Calu3 (cell line): ENCODE data around the gene CDY2B. TPM values are rescaled to one million over a fixed set of nuclear protein-coding genes. Genes with fewer than 3 reads are reported as not detected.
"Not testable (repeated sequence)": the region's sequence is repeated elsewhere in the genome, so short reads cannot be mapped to it uniquely, and the experiment has no call there.

Experiments used
- Bru-seq: library from RNA; stranded (reverse); fragments of 400-500 nt; gene quantifications from one replicate; lab custom pipeline; 2021; lab: Mats Ljungman, UMichigan
- BruChase-seq, 2 experiments: library from RNA; stranded (reverse); fragments of 400-500 nt; gene quantifications; one replicate each; lab custom pipeline; 2021; lab: Mats Ljungman, UMichigan
- BruUV-seq: library from RNA; stranded (reverse); fragments of 400-500 nt; replicated peaks from 2 replicates; lab custom pipeline; 2021; lab: Mats Ljungman, UMichigan
- CTCF ChIA-PET: fragments of 300-600 bp; sonication (Branson Sonifier 250); formaldehyde crosslinking; loops from one replicate; lab custom pipeline; 2022; ENCODE audit warnings: antibody characterized with exemption; lab: Charles Lee
- DNase-seq: peaks from one replicate; pipeline ENCODE4 v3.0.0; 2022
- H3K27ac Mint-ChIP-seq: one replicate; pipeline ENCODE4 v1.8.0; 2022; ENCODE audit warnings: mixed read lengths; ENCODE audit not compliant: unreplicated experiment
- H3K27me3 Mint-ChIP-seq: one replicate; pipeline ENCODE4 v1.8.0; 2022; ENCODE audit warnings: mixed read lengths; ENCODE audit not compliant: unreplicated experiment
- H3K36me3 Mint-ChIP-seq: one replicate; pipeline ENCODE4 v1.8.0; 2022; ENCODE audit warnings: mild to moderate bottlenecking, moderate library complexity, mixed read lengths; ENCODE audit not compliant: insufficient read depth, unreplicated experiment
- H3K4me1 Mint-ChIP-seq: one replicate; pipeline ENCODE4 v1.8.0; 2022; ENCODE audit warnings: mild to moderate bottlenecking, low read depth, mixed read lengths; ENCODE audit not compliant: unreplicated experiment
- H3K4me3 Mint-ChIP-seq: one replicate; pipeline ENCODE4 v1.8.0; 2022; ENCODE audit warnings: mild to moderate bottlenecking, low read depth, moderate library complexity, mixed read lengths; ENCODE audit not compliant: unreplicated experiment
- H3K9me3 Mint-ChIP-seq: one replicate; pipeline ENCODE4 v1.8.0; 2022; ENCODE audit warnings: low read depth, mixed read lengths; ENCODE audit not compliant: unreplicated experiment
- intact Hi-C: fragments of 100-400 bp; cut with micrococcal nuclease; formaldehyde crosslinking; loops from one replicate; pipeline ENCODE4 v1.10.0; 2022; ENCODE audit not compliant: unreplicated experiment
- long read RNA-seq: library from polyadenylated mRNA; stranded (forward); transcript quantifications from one replicate; pipeline ENCODE4 v2.0.0, GENCODE V29; 2022
- total RNA-seq: library from RNA; stranded (reverse); gene quantifications from 2 replicates; pipeline ENCODE4 v1.2.3, GENCODE V29; 2022

The CDY2B gene, protein sequence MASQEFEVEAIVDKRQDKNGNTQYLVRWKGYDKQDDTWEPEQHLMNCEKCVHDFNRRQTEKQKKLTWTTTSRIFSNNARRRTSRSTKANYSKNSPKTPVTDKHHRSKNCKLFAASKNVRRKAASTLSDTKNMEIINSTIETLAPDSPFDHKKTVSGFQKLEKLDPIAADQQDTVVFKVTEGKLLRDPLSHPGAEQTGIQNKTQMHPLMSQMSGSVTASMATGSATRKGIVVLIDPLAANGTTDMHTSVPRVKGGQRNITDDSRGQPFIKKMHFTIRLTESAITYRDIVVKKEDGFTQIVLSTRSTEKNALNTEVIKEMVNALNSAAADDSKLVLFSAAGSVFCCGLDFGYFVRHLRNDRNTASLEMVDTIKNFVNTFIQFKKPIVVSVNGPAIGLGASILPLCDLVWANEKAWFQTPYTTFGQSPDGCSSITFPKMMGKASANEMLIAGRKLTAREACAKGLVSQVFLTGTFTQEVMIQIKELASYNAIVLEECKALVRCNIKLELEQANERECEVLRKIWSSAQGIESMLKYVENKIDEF
- total RNA-seq (not detected in 2 replicates), Bru-seq, nascent RNA (not detected), BruChase-seq, experiment 1, labeled RNA remaining after a 6-hour chase (not detected), BruChase-seq, experiment 2, labeled RNA remaining after a 2-hour chase (not detected)
- long read RNA-seq, result 0 reads

- H3K27ac Mint-ChIP-seq, H3K4me1 Mint-ChIP-seq, CTCF ChIA-PET, H3K4me3 Mint-ChIP-seq, BruUV-seq, intact Hi-C loops, H3K36me3 Mint-ChIP-seq, DNase-seq, H3K9me3 Mint-ChIP-seq, H3K27me3 Mint-ChIP-seq: not testable (repeated sequence)
Observed at GRCh38 chrY:17880120-17880519, at the start of gene CDY2B. Gene CDY2B, minus strand, starts transcription at chrY:17880220. Its CDS starts 328 bp downstream, at chrY:17879892.

- H3K27me3 Mint-ChIP-seq, CTCF ChIA-PET, BruUV-seq, H3K36me3 Mint-ChIP-seq, DNase-seq, H3K9me3 Mint-ChIP-seq, intact Hi-C loops, H3K4me3 Mint-ChIP-seq, H3K4me1 Mint-ChIP-seq, H3K27ac Mint-ChIP-seq: not testable (repeated sequence)
Observed at GRCh38 chrY:17908009-17908408, 28.0 kb upstream of the CDY2B start.

- BruUV-seq, H3K36me3 Mint-ChIP-seq, H3K27me3 Mint-ChIP-seq, DNase-seq, H3K4me3 Mint-ChIP-seq, CTCF ChIA-PET, H3K4me1 Mint-ChIP-seq, intact Hi-C loops, H3K27ac Mint-ChIP-seq, H3K9me3 Mint-ChIP-seq: not testable (repeated sequence)
Observed at GRCh38 chrY:17907351-17907750, 27.3 kb upstream of the CDY2B start.

DNA sequence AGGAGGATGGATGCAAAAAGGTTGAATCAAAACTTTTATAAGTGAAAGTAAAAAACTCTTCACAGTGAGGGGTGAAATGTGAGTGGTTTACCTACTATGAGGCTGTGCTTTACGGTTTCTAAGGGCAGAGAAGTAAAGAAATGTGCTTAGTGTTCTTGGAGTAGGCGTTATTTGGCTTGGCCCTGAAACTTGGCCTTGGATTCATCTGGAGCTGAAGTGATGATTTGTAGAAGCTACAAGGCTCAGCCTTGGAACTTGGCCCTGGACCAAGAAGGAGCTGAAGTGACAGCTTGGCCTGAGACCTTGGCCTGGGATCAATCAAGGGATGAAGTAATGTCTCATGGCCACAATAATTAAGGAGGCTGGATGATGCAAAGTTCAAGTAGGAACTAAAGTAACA is 1.7 kb upstream of the CDY2B start:
- CTCF ChIA-PET, H3K4me3 Mint-ChIP-seq, BruUV-seq, H3K27me3 Mint-ChIP-seq, H3K9me3 Mint-ChIP-seq, H3K27ac Mint-ChIP-seq, H3K36me3 Mint-ChIP-seq, intact Hi-C loops, H3K4me1 Mint-ChIP-seq, DNase-seq: not testable (repeated sequence)

GRCh38 chrY:17876767-17877166 is 3.3 kb downstream of the CDY2B start:
- H3K4me3 Mint-ChIP-seq, CTCF ChIA-PET, H3K9me3 Mint-ChIP-seq, intact Hi-C loops, H3K36me3 Mint-ChIP-seq, H3K27ac Mint-ChIP-seq, H3K27me3 Mint-ChIP-seq, BruUV-seq, DNase-seq, H3K4me1 Mint-ChIP-seq: not testable (repeated sequence)

- H3K4me1 Mint-ChIP-seq, intact Hi-C loops, CTCF ChIA-PET: not testable (repeated sequence)
Observed at GRCh38 chrY:17875401-17875800, 4.6 kb downstream of the CDY2B start.

GRCh38 chrY:17871194-17871903 is 8.7 kb downstream of the CDY2B start:
- DNase-seq, H3K4me1 Mint-ChIP-seq, H3K27me3 Mint-ChIP-seq, intact Hi-C loops, BruUV-seq, H3K36me3 Mint-ChIP-seq, H3K27ac Mint-ChIP-seq, CTCF ChIA-PET, H3K4me3 Mint-ChIP-seq, H3K9me3 Mint-ChIP-seq: not testable (repeated sequence)

More at GRCh38 chrY:17875401-17875800, 4.6 kb downstream of the CDY2B start:
- not testable (repeated sequence) for DNase-seq, BruUV-seq, H3K27me3 Mint-ChIP-seq, H3K9me3 Mint-ChIP-seq, H3K4me3 Mint-ChIP-seq, H3K27ac Mint-ChIP-seq, H3K36me3 Mint-ChIP-seq

DNA sequence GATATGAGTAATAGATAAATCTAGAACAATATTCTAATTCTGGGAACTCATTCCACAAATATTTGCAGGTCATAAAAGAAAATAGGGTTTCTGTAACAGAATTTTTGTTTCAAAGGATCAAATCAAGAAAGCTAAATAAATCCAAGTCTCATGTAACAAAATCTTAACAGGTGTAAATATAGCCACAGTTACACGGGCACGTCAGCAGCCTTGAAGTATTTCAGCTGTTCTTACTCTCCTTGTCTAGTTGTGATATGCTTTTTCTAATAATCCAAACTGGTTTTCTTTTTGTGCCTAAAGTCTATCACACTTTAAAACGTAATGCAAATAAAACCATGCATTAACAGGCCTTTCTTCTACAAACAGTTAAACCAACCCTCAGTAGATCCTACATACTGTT is 9.3 kb downstream of the CDY2B start:
- H3K4me3 Mint-ChIP-seq, H3K27me3 Mint-ChIP-seq, CTCF ChIA-PET, H3K36me3 Mint-ChIP-seq, H3K4me1 Mint-ChIP-seq, H3K9me3 Mint-ChIP-seq, intact Hi-C loops, BruUV-seq, H3K27ac Mint-ChIP-seq, DNase-seq: not testable (repeated sequence)

DNA sequence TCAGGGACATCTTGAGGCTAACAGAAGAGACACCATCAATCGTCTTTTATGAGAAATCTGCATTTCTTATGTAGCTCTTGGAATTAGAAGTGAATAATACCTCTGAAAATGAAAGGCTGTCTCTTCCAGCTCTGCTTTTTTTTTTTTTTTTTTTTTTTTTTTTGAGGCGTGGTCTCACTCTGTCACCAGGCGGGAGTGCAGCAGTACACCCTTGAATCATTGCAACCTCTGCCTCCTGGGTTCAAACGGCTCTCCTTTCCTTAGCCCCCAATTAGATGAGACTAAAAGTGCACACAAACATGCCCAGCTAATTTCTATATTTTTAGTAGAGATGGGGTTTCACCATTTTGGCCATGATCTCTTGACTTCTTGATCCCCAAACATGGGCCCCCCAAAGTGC is 12.2 kb downstream of the CDY2B start:
- H3K36me3 Mint-ChIP-seq, BruUV-seq, DNase-seq, CTCF ChIA-PET, H3K27ac Mint-ChIP-seq, H3K9me3 Mint-ChIP-seq, H3K4me1 Mint-ChIP-seq, H3K4me3 Mint-ChIP-seq, H3K27me3 Mint-ChIP-seq, intact Hi-C loops: not testable (repeated sequence)
